COLO668 (cell line): ENCODE results near the gene CDK8.
A peak's percentile ranks its signal among the peaks of the same experiment; 100 is the strongest.

ENCODE experiments used
- DNase-seq: peaks from one replicate; lab custom pipeline; 2025; ENCODE audit not compliant: unreplicated experiment; lab: John Stamatoyannopoulos, UW

Gene CDK8

GRCh38 chr13:26253787-26254582, at the start of gene CDK8:
Gene CDK8 (plus strand): TSS chr13:26254129. CDS start chr13:26254642, 513 bp downstream.
- DNase-seq = peak; percentile 100

DNA sequence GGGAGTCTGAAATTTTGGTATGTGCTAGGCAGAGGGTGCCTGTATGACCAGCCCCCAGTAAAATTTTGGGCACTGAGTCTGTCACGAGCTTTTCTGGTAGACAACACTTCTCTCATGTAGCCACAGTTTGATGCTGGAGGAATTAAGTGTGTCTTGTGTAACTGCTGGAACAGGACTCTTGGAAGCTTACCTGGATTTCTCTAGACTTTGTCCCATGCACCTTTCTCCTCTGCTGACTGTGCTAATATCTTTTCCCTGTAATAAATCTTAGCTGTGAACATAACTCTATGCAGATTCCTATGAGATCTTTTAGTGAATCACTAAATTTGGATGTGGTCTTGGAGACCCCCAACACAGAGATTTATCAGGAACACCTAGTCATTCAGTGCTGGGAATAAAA, 45.6 kb upstream of the CDK8 start:
- no peak for DNase-seq

DNA sequence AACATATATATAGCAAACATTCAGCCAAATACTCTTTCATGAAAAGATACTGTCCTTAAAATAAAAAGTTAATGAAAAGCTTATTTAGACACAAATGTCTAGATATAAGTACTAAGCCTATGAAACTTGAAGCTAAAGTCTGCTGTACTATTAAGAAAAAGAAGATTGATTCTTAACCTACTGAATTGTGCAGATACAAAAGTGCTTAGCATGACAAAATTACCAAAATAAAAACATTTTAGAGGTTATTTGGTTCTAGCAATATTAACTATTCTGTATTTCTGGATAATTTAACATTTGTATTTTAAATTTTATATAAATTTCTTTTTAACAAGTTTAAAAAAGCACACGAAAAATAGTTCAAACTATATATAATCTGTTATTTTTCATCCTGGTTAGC, 40.6 kb upstream of the CDK8 start:
- DNase-seq = no peak

DNA sequence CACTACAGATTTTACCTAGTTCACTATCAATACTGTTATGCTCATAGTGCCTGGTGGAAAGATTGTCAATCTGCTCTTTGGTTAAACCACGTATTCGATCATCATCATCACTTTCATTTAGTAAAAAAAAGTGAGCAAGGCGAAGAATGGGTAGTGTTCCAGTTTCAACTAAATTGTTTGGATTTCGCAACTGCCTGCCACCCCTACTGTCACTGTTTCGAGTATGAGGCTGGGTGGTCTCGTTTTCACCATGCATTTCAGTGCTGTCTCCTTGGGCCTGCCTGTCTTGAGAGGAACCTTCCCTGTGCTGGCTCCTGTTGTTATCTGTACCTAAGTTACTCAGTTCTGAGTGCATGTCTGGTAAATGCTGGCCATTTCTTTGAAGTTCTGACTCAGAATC, 39.9 kb upstream of the CDK8 start:
- no peak for DNase-seq

DNA sequence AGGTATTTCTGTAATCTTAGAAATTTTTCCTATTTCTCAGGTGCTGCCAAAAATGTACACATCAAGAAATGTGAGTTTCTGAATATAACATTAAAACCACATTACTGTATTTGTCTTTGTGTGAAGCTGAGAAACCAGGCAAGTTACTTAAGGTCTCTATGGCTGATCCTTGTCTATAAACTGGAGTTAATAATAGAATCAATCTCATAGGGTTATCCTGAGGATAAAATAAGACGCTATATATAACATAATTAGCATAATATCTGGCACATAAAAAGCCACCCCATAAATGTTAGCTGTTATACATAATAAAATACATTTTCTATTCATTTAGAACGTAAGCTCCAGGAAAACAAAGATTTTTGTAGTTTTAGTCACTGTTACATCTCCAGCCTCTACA, 37.9 kb upstream of the CDK8 start:
- DNase-seq = no peak

GRCh38 chr13:26219726-26220125, 34.2 kb upstream of the CDK8 start:
- DNase-seq = no peak

DNA sequence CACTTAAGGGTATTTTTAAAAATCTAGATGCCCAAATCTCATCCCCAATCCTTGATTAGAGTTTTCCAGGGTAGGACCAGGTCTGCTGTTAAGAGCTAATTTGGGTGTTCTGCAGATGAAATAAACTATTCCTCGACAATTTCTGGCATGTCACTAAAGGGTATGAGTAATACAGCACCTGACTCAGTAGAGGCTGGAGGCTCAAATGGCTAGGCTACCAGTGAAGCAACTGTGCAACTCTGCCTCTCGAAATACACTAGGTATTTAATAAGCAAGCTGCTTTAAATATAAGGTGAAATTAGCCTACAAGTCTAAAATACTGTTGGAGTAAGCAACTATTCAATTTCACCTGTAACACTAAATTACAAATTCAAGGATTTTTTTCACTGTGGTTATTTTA, 33.4 kb upstream of the CDK8 start:
- DNase-seq = no peak

- DNase-seq = no peak
These were observed 32.6 kb upstream of the CDK8 start for GRCh38 chr13:26221399-26221720.

- DNase-seq = peak; percentile 98
These were observed 32.0 kb upstream of the CDK8 start, which contains the start of gene RNF6 for GRCh38 chr13:26221721-26222519. Gene RNF6 (minus strand): TSS chr13:26222314. CDS start chr13:26219649, 2,665 bp downstream.

GRCh38 chr13:26222520-26223046, 31.3 kb upstream of the CDK8 start:
- DNase-seq = no peak

- no peak for DNase-seq
These were observed 27.9 kb upstream of the CDK8 start for GRCh38 chr13:26225896-26226617.

- no peak for DNase-seq
These were observed 26.6 kb upstream of the CDK8 start for GRCh38 chr13:26227166-26227971.

- DNase-seq = no peak
These were observed 25.8 kb upstream of the CDK8 start for GRCh38 chr13:26228096-26228495.

DNA sequence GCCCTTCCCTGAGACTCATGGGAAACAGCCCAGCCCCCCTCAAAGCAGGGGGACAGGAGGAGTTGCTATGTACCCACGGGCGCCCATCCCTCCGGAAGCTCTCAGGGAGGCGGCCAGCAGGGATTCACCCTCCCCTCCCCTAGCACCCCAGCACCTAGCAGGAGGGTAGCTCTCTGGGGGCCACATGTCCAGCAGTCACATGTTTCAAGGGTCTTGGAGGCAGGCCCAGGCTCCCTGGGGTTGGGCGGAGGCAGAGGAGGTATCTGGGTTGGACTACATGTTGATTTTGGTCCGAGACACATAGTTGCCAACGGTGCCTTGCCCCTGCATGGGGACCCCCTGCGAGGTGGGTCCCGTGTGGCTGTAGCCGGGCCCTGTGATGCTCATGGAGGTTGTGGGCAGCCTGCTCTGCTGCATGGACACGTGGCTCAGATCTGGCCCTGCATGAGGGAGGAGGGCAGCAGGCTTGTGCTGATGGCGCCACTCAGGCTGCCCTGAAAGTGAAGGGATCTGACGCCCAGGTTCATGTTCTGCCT, 24.8 kb upstream of the CDK8 start:
- DNase-seq = no peak

DNA sequence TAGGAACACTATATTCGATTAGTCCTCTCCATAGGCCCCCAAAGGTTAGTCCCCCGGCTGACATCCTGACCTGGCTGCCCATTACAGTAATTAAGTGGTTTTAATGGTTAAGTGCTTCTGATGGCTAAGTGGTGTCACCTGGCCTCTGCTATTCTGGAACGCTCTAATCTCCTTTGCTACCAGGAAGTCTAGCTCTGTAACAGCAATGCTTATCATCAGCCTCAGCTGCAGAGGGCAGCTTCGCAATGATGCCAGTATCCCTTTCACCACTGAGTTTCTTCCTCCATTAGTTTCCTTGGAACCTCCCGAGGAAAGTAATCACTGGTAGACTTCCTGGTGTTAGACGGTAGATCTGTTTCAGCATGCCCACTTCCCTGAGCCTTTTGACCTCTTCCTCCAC, 23.2 kb upstream of the CDK8 start:
- DNase-seq = no peak

DNA sequence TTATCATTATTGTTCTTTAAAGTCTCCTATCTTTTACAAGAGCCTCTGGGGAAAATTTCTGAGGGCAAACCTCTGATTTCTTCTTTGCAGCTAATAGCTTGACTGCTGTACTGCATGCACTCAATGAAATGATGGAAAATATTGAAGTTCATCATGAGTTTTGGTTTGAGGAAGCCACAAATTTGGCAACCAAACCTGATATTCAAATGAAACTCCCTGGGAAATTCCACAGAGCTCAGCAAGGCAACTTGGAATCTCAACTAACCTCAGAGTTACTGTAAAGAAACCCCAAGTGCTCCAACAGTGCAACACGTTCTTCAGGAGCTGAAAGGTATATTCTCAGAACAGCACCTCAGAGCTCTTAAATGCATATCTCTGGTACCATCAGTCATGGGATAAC, 17.6 kb upstream of the CDK8 start:
- no peak for DNase-seq

GRCh38 chr13:26246154-26246553, 7.8 kb upstream of the CDK8 start:
- peak; percentile 32 for DNase-seq

- DNase-seq = peak; percentile 29
These were observed 6.9 kb upstream of the CDK8 start for GRCh38 chr13:26247011-26247410.

GRCh38 chr13:26247608-26248007, 6.3 kb upstream of the CDK8 start:
- no peak for DNase-seq

- DNase-seq = no peak
These were observed 4.4 kb upstream of the CDK8 start for GRCh38 chr13:26249551-26249950.
